KG1 (cell line): Measurements from ENCODE around the gene NCKIPSD.

ENCODE experiments used
- DNase-seq: peaks from one replicate; lab custom pipeline; 2025; lab: John Stamatoyannopoulos, UW

The NCKIPSD gene

DNA sequence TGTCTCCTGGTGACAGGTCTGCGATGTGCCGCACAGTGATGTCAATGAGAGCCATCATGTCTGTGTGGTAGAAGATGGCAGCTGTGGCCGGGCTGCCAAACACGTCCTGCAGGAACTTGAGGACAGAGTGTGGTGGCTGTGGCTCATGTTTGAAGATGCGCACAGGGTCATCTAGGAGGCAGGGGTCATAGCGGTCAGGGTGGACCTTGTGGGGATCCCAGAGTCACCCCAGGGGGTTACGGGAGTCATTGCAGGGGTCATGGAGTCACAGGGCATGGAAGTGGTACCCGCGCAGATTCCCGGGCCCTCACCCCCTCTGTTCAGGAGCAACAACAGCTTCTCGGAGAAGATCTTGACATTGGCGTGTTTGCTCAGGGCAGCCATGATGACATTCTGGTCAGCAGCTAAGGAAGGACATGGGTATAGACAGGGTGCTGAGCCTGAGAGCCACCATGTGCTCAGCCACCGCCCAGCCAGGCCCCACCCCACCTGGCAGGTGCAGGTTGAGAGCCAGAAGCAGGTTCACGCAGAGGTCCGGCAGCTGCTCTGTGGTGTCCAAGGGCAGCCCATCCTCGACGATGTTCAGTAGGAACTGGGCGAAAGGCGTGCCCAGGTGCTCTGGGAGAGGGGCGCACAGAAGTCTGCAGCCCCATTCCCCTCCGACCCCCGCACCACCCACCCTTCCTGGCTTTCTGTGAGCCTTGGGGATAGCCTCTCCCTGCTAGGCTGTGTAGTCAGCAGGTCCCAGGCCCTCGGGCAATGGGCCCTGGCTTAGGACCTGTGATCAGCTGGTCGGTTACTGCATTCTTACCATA is 6.9 kb downstream of the NCKIPSD start:
- DNase-seq: no peak

GRCh38 chr3:48678056-48678455 is 7.7 kb downstream of the NCKIPSD start:
- no peak for DNase-seq

GRCh38 chr3:48674505-48674904 is 11.2 kb downstream of the NCKIPSD start:
- no peak for DNase-seq

GRCh38 chr3:48672522-48672921 is 13.2 kb downstream of the NCKIPSD start:
- DNase-seq: no peak

GRCh38 chr3:48664929-48665328 is 20.8 kb downstream of the NCKIPSD start:
- DNase-seq: no peak

DNA sequence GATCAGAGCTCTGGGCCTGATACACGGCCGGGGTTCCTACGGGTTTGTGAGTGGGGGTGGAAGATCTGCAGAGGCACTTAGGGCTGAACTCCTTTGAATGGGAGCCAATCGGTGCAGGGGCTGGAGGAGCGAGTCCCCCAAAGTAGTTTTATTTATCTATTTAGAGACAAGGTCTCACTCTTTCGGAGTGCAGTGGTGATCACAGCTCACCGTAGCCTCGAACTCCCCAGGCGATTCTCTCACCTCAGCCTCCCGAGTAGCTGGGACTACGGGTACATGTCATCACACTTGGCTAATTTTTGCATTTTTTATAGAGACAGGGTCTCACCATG is 21.4 kb downstream of the NCKIPSD start:
- DNase-seq: no peak

GRCh38 chr3:48663489-48664312 is 22.0 kb downstream of the NCKIPSD start:
- DNase-seq: no peak

DNA sequence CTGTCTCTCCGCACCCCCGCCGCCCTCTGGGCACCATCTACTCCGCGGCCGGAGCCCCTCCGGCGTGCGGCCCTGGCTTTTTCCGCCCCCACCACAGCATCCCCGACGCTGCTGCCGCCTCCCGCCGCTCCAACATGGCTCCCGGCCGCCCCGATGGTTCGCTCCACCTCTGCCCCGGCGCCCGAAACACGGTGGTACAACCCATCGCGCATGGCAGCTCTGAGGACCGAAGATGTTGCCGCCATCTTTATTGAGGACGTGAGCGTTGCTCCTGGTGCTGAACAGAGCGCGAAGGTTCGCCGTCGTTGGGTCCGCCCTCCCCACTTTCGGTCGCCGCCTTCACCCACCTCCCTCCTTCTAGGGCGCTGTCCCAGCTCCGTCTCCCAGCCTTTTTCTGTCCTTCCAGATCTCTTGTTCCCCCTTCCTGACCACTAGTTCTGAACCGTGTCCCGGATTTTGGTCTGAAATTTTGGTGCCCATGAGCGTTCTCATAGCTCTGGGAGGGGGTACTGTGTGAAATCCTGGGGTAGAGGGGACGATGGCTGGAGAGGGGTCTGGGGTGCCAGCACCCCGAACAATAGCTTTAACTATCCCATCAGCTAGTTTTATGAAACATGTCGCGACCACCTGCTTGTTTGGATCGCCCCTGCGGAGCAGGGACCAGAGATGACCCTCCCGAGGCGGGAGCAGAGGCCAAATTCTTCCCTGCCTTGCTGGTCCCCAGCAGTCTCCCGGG is 22.8 kb downstream of the NCKIPSD start, which contains the start of gene CELSR3:
Gene CELSR3, minus strand, starts transcription at position 134 of the 736 bp plus-strand sequence. CDS start 252 bp downstream, outside the sequence.
- DNase-seq: no peak

- DNase-seq: no peak
Measured at GRCh38 chr3:48662145-48662752, 23.5 kb downstream of the NCKIPSD start.

GRCh38 chr3:48661501-48662144 is 24.1 kb downstream of the NCKIPSD start:
- DNase-seq: peak; percentile 57

GRCh38 chr3:48660800-48661400 is 24.8 kb downstream of the NCKIPSD start:
- no peak for DNase-seq

DNA sequence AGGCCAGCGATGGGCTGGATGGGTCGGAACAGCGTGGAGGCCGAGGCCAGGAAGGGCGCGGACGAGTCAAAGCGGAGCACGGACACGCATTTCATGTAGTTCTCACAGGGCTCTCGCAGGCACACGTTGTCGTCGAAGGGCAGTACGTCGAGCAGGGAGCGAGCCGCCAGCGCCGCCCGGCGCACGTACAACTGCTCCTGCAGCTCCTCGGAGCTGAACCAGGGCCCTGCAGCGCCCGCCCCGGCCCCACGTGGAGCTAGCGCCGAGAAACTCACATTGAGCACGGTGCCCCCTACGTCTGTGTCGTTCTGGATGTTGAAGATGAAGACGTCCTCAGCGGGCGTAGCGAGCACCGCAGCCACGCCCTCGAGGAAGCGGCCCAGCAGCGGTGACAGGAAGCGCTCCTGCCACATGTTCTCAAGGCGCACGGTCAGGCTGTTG is 28.9 kb downstream of the NCKIPSD start:
- no peak for DNase-seq

- DNase-seq: peak; percentile 5
Measured at GRCh38 chr3:48656061-48656840, 29.5 kb downstream of the NCKIPSD start.

DNA sequence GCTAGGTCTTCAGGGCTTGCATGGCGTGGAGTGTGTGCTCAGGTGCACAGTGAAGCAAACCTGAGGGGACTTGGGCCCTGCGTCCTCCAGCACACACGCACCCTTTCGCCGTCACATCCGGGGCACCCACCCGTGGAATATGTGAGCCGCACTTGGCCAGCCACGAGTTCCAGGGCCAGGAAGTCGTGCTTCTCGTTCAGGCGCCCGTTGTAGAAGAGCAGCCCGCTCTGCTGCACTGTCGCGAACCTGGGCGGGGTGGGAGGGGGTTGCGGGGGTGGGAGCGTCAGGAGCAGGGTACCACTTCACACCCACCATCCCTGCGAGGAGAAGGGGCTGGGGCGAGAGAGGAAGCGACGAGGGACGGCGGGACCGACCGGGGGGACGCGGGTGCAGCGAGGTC is 30.1 kb downstream of the NCKIPSD start:
- no peak for DNase-seq

GRCh38 chr3:48655063-48655462 is 30.7 kb downstream of the NCKIPSD start:
- no peak for DNase-seq

GRCh38 chr3:48652923-48653715 is 32.6 kb downstream of the NCKIPSD start:
- no peak for DNase-seq

GRCh38 chr3:48651771-48652170 is 33.9 kb downstream of the NCKIPSD start:
- DNase-seq: no peak

DNA sequence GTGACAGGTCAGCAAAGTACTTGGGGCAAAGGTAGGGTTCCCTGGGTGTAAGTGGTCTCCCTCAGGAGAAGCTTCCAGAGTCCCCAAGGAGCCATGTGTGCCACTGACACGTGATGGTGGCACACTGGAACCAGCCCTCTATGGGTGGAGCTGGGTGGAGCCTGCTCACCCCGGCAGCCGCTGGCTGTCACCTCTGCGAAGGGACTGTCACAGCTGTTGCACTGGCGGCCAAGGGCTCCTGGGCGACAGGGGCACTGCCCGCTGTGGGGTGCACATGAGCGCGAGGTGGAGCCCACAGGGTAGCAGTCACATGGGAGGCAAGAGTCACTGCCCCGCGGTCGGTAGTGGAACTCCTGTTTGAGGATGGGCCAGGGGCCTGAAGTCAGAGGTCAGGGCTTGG is 35.0 kb downstream of the NCKIPSD start:
- no peak for DNase-seq

DNA sequence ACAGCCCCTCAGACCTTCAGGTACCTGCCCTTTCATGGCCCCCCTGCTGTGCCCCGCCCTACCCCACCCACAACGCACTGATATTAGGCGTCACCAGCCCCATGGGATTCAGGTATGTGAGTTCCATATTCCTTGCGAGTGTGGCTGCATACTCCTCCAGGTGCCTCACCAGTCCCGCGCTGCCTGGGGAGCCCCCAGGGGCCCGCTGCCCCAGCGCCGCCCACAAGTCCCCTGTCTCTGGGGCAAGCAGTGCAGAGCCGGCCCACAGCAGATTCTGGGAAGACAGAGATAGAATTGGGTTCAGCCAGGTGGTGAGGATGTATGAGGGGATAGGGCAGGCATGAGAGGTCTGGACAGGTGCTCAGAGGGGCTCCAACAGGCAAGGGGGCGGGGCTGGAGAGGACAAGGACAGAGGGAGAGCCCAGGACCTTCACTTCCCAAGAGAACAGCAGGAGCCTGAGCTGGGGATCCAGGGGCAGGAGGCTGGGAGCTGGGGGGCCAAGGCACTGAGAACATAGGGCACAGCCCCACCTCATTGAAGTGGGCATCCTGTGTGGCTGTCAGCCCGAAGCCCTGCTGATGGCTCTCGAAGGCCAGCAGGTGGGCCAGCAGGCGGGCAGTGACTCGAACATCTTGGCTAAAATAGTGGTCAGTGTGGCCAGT is 37.4 kb downstream of the NCKIPSD start:
- DNase-seq: no peak
